Right atrium auricular region (tissue), 2 donors: ENCODE results near the gene GSE1. TPM values are rescaled to one million over a fixed set of nuclear protein-coding genes. Genes with fewer than 3 reads are reported as not detected.

Experiments used
- DNase-seq: peaks from one replicate; pipeline ENCODE4 v3.0.0-alpha.2; 2019; ENCODE audit warnings: low spot score
- H3K27ac ChIP-seq, 2 donors: fragments of 200-600 bp; sonication (generic); 1 replicate in 1 of 2; 2 replicates in 1 of 2; pipeline ENCODE4 v1.5.1; 2016 to 2019
- H3K27me3 ChIP-seq, 2 donors: fragments of 200-600 bp; sonication (generic); one replicate each; pipeline versions ENCODE4 v1.5.1 to v1.6.0; 2017 to 2019
- H3K36me3 ChIP-seq: fragments of 200-600 bp; sonication (generic); one replicate; pipeline ENCODE4 v1.5.1; 2016
- H3K4me1 ChIP-seq, 2 donors: fragments of 200-600 bp; sonication (generic); one replicate each; pipeline versions ENCODE4 v1.5.1 to v1.6.0; 2017 to 2019
- H3K4me3 ChIP-seq, 2 donors: fragments of 200-600 bp; sonication (generic); 1 replicate in 1 of 2; 2 replicates in 1 of 2; pipeline ENCODE4 v1.5.1; 2017 to 2019; ENCODE audit warnings: mild to moderate bottlenecking in 1 of 2, moderate library complexity in 1 of 2
- H3K9me3 ChIP-seq, 2 donors: fragments of 200-600 bp; sonication (generic); one replicate each; pipeline ENCODE4 v1.5.1; 2019
- CTCF ChIP-seq, 2 donors: fragments of 200-600 bp; sonication (generic); IDR thresholded peaks; one replicate each; pipeline ENCODE4 v1.5.1; 2019; ENCODE audit warnings: antibody characterized with exemption in 2 of 2
- total RNA-seq, 2 donors: library from RNA; depleted of rRNA; stranded (reverse); fragments of >200 nt; gene quantifications; one replicate each; pipeline ENCODE4 v1.1.0, GENCODE V29; 2016

GSE1 gene
- total RNA-seq, 2 donors from 2014 or later: 37.1 to 55.7 TPM

GRCh38 chr16:85639529-85640253 is 26.6 kb downstream of the GSE1 start:
- H3K27me3 ChIP-seq: no peaks in the 10 kb centered on the region
- DNase-seq: peak; percentile 61
- no peaks in the 10 kb centered on the region for H3K9me3 ChIP-seq
- no peak overlapping the region for H3K4me3 ChIP-seq
- H3K4me1 ChIP-seq: peaks cover 0 to 67% of the 10 kb centered on the region in 2 donors
- peak in 1 of 2 donors; percentile 32 for TF ChIP-seq CTCF (IDR thresholded peaks at IDR 0.05)
- no peaks in the 10 kb centered on the region for H3K36me3 ChIP-seq
- peak overlapping the region; percentile 71 to 80 for H3K27ac ChIP-seq

- Histone ChIP-seq H3K4me1 (peaks cover 0 to 65% of the 10 kb centered on the region in 2 donors), H3K27ac (peak overlapping the region; percentile 71 to 80), H3K36me3 (no peaks in the 10 kb centered on the region), H3K4me3 (no peak overlapping the region), H3K9me3 (no peaks in the 10 kb centered on the region), H3K27me3 (no peaks in the 10 kb centered on the region)
- no peak for TF ChIP-seq CTCF (IDR thresholded peaks at IDR 0.05)
- no peak for DNase-seq
Measured at GRCh38 chr16:85640254-85640558, 27.1 kb downstream of the GSE1 start.

DNA sequence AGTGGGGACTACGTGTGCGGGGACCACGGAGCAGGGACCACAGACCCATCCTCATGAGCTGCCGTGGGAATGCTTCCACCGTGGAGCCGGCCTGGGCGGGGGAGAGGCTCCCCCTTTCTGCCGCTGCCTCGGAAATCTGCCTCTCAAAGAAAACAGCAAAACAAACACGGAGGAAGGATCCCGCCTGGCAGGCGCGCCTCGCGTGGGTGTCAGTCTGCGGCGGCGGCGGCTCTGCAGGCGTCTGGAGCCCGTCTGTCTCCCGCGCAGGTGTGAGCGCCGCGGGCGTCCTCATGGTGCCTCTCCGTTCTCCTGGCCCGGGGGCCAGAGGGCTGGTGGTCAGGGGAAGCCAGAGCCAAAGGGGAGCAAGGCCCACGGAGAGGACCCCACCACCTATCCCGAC is 27.5 kb downstream of the GSE1 start:
- no peak for TF ChIP-seq CTCF (IDR thresholded peaks at IDR 0.05)
- Histone ChIP-seq H3K4me3 (no peak overlapping the region), H3K9me3 (no peaks in the 10 kb centered on the region), H3K27ac (peak overlapping the region in 1 of 2 donors; percentile 80), H3K27me3 (no peaks in the 10 kb centered on the region), H3K36me3 (peaks cover under 1% of the 10 kb centered on the region), H3K4me1 (peaks cover 0 to 65% of the 10 kb centered on the region in 2 donors)
- DNase-seq: no peak

GRCh38 chr16:85641305-85641704 is 28.2 kb downstream of the GSE1 start:
- peaks cover 5% of the 10 kb centered on the region for H3K36me3 ChIP-seq
- H3K27ac ChIP-seq: peak overlapping the region in 1 of 2 donors; percentile 18
- H3K9me3 ChIP-seq: no peaks in the 10 kb centered on the region
- DNase-seq: no peak
- peaks cover 0 to 65% of the 10 kb centered on the region in 2 donors for H3K4me1 ChIP-seq
- no peak overlapping the region for H3K4me3 ChIP-seq
- no peak for TF ChIP-seq CTCF (IDR thresholded peaks at IDR 0.05)
- no peaks in the 10 kb centered on the region for H3K27me3 ChIP-seq

- Histone ChIP-seq H3K36me3 (peaks cover 5% of the 10 kb centered on the region), H3K27me3 (no peaks in the 10 kb centered on the region), H3K27ac (peak overlapping the region in 1 of 2 donors; percentile 18), H3K4me3 (no peak overlapping the region), H3K4me1 (peaks cover 0 to 65% of the 10 kb centered on the region in 2 donors), H3K9me3 (no peaks in the 10 kb centered on the region)
- no peak for TF ChIP-seq CTCF (IDR thresholded peaks at IDR 0.05)
- DNase-seq: peak; percentile 70
Measured at GRCh38 chr16:85641776-85642176, 28.7 kb downstream of the GSE1 start.
